Mucosa of descending colon (tissue), 3 donors: ENCODE measurements around the gene NAA16. TPM values are rescaled to one million over a fixed set of nuclear protein-coding genes. Genes with fewer than 3 reads are reported as not detected.

Experiments used
- ATAC-seq: fragments of 200-7000 bp; cut with Tn5 transposase; one replicate; pipeline ENCODE4 v1.9.1; 2020; ENCODE audit warnings: mild to moderate bottlenecking, moderate library complexity
- DNase-seq, 3 donors: peaks; one replicate each; pipeline ENCODE4 v3.0.0-alpha.2; 2020
- H3K36me3 ChIP-seq: fragments of 200-600 bp; one replicate; pipeline ENCODE4 v1.8.0; 2021; ENCODE audit warnings: low read depth, mild to moderate bottlenecking
- H3K4me1 ChIP-seq: fragments of 200-600 bp; one replicate; pipeline ENCODE4 v1.8.0; 2021; ENCODE audit warnings: low read depth, mild to moderate bottlenecking
- H3K4me3 ChIP-seq: fragments of 200-600 bp; one replicate; pipeline ENCODE4 v1.8.0; 2021; ENCODE audit warnings: mild to moderate bottlenecking
- H3K9me3 ChIP-seq: fragments of 200-600 bp; one replicate; pipeline ENCODE4 v1.8.0; 2021; ENCODE audit warnings: mild to moderate bottlenecking
- intact Hi-C, 2 donors: fragments of 100-400 bp; cut with DNase I in 1 of 2; cut with micrococcal nuclease in 1 of 2; formaldehyde crosslinking; loops; one replicate each; pipeline versions ENCODE4 v1.11.0 to v1.11.1; 2022; cut with DNase I, micrococcal nuclease
- total RNA-seq, 3 donors: library from RNA; stranded (reverse); fragmentation: NEBNext Ultra II Directional in 2 of 3; extraction: Animal tissue kit (Norgen Biotek cat#: 25700) in 2 of 3; gene quantifications; one replicate each; pipeline versions ENCODE4 v1.2.1 to v1.2.4, GENCODE V29; 2021 to 2023
- TF ChIP-seq, protein P1 (sequence below): fragments of 200-600 bp; IDR thresholded peaks from one replicate; pipeline ENCODE4 v1.8.0; 2022; ENCODE audit warnings: antibody characterized with exemption, mild to moderate bottlenecking
- donor health status: DM: no; HTN: no; CAD: no; lungs with moderate emphysema.
- donor health status: DM: no; HTN: no; CAD: no.
- donor health status: DM: no; HTN: yes; CAD: no.

NAA16 gene
- total RNA-seq, 3 donors from 2014 or later, result 11.0 to 18.6 (median 18.1) TPM

DNA sequence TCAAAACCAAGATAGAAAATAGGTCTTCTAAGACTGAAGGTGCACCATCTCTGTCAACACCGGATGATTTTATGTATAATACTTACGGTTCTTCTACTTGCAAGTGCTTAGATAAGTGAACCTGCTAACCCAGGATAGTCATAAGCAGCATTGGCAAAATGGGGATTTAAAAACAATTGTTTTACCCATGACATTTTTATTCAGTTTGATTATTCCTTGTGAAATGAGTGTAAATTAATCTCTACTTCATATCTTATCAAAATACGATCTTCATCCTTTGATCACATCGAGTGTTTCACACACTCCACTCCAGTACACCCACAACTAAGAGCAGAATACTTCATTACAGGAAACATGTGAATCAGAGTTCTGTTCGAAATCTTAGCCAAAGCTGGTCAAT lies 24.7 kb upstream of the NAA16 start:
- H3K36me3 ChIP-seq, result no peaks in the 10 kb centered on the region
- TF ChIP-seq, protein P1, sequence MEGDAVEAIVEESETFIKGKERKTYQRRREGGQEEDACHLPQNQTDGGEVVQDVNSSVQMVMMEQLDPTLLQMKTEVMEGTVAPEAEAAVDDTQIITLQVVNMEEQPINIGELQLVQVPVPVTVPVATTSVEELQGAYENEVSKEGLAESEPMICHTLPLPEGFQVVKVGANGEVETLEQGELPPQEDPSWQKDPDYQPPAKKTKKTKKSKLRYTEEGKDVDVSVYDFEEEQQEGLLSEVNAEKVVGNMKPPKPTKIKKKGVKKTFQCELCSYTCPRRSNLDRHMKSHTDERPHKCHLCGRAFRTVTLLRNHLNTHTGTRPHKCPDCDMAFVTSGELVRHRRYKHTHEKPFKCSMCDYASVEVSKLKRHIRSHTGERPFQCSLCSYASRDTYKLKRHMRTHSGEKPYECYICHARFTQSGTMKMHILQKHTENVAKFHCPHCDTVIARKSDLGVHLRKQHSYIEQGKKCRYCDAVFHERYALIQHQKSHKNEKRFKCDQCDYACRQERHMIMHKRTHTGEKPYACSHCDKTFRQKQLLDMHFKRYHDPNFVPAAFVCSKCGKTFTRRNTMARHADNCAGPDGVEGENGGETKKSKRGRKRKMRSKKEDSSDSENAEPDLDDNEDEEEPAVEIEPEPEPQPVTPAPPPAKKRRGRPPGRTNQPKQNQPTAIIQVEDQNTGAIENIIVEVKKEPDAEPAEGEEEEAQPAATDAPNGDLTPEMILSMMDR, result no peak
- no peaks in the 10 kb centered on the region for H3K4me1 ChIP-seq
- ATAC-seq (no peak), DNase-seq (no peak)
- intact Hi-C loops, result no loop called here
- H3K4me3 ChIP-seq, result no peak overlapping the region
- no peaks in the 10 kb centered on the region for H3K9me3 ChIP-seq

DNA sequence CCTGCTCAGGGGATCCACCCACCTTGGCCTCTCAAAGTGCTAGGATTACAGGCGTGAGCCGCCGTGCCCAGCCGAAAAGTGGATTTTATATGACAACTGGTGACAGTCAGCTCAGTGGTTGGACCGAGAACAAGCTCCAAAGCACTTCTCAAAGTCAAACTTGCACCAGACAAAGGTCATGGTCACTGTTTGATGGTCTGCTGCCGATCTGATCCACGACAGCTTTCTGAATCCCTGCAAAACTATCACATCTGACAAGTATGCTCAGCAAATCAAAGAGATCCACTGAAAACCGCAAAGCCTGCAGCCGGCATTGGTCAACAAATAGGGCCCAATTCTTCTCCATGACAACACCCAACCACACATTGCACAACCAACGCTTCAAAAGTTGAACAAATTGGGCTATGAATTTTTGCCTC lies 21.6 kb upstream of the NAA16 start:
- ATAC-seq (no peak), DNase-seq (no peak)
- Histone ChIP-seq H3K36me3 (no peaks in the 10 kb centered on the region), H3K9me3 (peaks cover 4% of the 10 kb centered on the region), H3K4me1 (no peaks in the 10 kb centered on the region), H3K4me3 (no peak overlapping the region)
- intact Hi-C loops, result no loop called here
- TF ChIP-seq, protein P1, result no peak

DNA sequence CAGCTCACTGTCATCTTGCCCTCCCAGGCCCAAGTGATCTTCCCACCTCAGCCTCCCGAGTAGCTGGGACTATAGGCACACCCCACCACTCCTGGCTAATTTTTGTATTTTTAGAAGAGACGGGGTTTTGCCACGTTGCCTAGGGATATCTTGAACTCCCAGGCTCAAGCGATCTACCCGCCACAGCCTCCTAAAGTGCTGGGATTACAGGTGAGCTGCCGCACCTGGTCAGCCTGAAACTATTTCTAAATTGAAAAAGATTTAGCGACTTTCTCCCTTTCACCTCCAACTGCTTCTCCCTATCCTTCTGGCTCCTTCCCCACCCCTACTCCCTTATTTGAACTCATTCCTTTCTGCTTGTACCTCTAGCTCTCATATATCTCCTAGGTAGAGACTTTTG lies 19.8 kb upstream of the NAA16 start:
- no peak overlapping the region for H3K4me3 ChIP-seq
- TF ChIP-seq, protein P1, result no peak
- no peaks in the 10 kb centered on the region for H3K36me3 ChIP-seq
- no peak for ATAC-seq
- DNase-seq, result no peak
- intact Hi-C loops, result no loop called here
- H3K4me1 ChIP-seq, result no peaks in the 10 kb centered on the region
- H3K9me3 ChIP-seq, result peaks cover 4% of the 10 kb centered on the region

DNA sequence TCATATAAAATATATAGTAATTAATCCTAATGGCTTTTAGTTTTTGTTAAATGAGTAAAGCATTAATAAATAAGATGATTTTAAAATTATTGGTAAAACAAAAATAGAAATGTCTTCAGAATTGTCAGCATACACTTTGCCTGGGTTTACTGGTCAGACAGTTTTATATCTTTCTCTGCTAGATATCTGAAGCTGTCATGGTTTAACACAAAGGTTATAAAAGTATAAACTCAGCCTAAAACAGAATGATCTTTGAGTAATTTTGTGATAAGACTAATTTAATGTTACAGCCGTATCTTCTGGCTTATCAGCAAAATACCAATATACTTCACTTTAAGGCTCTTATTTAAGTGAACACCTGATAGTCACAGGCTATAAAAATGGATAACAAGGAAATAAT lies 17.8 kb upstream of the NAA16 start:
- TF ChIP-seq, protein P1, result no peak
- no peaks in the 10 kb centered on the region for H3K36me3 ChIP-seq
- H3K9me3 ChIP-seq, result peaks cover 4% of the 10 kb centered on the region
- H3K4me3 ChIP-seq, result no peak overlapping the region
- no peak for DNase-seq
- intact Hi-C loops, result no loop called here
- no peaks in the 10 kb centered on the region for H3K4me1 ChIP-seq
- ATAC-seq, result no peak

DNA sequence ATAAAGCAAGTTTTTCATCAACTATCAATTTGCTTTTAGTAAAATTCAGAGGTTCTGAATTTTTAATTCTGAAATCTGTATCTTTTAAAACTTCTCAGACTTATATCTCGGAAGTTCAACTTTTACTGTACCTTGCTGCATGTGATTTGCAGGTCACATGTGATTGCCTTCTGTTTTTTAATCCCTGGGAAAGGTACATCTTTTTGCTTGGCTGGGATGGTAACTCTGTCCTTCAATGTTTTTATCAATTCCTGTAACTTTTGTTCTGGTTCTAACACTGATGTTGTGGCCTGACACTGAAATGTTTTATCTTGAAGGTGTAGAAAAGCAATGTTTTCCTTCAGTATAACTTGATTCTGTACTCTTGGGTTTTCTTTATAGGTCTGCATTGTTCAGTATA lies 16.2 kb upstream of the NAA16 start:
- intact Hi-C loops, result loop anchor here in 1 of 2 donors (2.0 kb wide), 1 partner anchor 28 kb away; no protein-coding TSS in a partner anchor
- Histone ChIP-seq H3K4me3 (no peak overlapping the region), H3K36me3 (no peaks in the 10 kb centered on the region), H3K9me3 (peaks cover 4% of the 10 kb centered on the region), H3K4me1 (no peaks in the 10 kb centered on the region)
- TF ChIP-seq, protein P1, result no peak
- DNase-seq (no peak), ATAC-seq (no peak)

DNA sequence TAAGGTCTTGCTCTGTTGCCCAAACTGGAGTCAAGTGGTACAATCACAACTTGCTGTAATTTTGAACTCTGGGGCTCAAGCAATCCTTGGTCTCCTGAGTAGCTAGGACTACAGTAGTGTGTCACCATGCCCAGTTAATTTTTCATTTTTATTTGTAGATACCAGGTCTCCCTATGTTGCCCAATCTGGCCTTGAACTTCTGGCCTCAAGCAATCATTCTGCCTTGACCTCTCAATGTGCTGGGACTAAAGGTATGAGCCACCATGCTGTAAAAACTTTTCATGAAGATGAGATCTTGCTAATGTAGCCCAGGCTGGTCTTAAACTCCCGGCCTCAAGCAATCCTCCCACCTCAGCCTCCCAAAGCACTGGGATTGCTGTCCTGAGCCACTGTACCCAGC lies 15.1 kb upstream of the NAA16 start:
- DNase-seq, result no peak
- Histone ChIP-seq H3K36me3 (no peaks in the 10 kb centered on the region), H3K9me3 (peaks cover 4% of the 10 kb centered on the region), H3K4me1 (no peaks in the 10 kb centered on the region), H3K4me3 (no peak overlapping the region)
- TF ChIP-seq, protein P1, result no peak
- no peak for ATAC-seq
- intact Hi-C loops, result loop anchor here in 1 of 2 donors (2.0 kb wide), 1 partner anchor 29 kb away; no protein-coding TSS in a partner anchor
